SK-N-SH (cell line): ENCODE data around the gene NFKBIE.

Experiments
- ELF1 ChIP-seq: IDR thresholded peaks from 2 replicates; pipeline ENCODE4 v1.4.0; 2012
- POLR2AphosphoS5 ChIP-seq: IDR thresholded peaks from 2 replicates; pipeline ENCODE4 v1.6.1; 2012; ENCODE audit warnings: low read depth, low read length
- TF ChIP-seq, protein P1 (sequence below): fragments of 150-350 bp; IDR thresholded peaks from 2 replicates; pipeline ENCODE4 v1.6.1; 2017; ENCODE audit warnings: antibody characterized with exemption, low read length, low read depth, borderline replicate concordance
- TF ChIP-seq, protein P2 (sequence below): IDR thresholded peaks from 2 replicates; pipeline ENCODE4 v1.4.0; 2012; ENCODE audit warnings: low read depth
- TF ChIP-seq, protein P3 (sequence below): fragments of 200-600 bp; sonication (generic); IDR thresholded peaks from 2 replicates; pipeline ENCODE4 v1.6.1; 2017; ENCODE audit warnings: antibody characterized with exemption, mild to moderate bottlenecking, moderate library complexity

- TF ChIP-seq, protein P1, sequence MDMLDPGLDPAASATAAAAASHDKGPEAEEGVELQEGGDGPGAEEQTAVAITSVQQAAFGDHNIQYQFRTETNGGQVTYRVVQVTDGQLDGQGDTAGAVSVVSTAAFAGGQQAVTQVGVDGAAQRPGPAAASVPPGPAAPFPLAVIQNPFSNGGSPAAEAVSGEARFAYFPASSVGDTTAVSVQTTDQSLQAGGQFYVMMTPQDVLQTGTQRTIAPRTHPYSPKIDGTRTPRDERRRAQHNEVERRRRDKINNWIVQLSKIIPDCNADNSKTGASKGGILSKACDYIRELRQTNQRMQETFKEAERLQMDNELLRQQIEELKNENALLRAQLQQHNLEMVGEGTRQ = no peak
- TF ChIP-seq, protein P2, sequence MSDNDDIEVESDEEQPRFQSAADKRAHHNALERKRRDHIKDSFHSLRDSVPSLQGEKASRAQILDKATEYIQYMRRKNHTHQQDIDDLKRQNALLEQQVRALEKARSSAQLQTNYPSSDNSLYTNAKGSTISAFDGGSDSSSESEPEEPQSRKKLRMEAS = no peak
- TF ChIP-seq, protein P3, sequence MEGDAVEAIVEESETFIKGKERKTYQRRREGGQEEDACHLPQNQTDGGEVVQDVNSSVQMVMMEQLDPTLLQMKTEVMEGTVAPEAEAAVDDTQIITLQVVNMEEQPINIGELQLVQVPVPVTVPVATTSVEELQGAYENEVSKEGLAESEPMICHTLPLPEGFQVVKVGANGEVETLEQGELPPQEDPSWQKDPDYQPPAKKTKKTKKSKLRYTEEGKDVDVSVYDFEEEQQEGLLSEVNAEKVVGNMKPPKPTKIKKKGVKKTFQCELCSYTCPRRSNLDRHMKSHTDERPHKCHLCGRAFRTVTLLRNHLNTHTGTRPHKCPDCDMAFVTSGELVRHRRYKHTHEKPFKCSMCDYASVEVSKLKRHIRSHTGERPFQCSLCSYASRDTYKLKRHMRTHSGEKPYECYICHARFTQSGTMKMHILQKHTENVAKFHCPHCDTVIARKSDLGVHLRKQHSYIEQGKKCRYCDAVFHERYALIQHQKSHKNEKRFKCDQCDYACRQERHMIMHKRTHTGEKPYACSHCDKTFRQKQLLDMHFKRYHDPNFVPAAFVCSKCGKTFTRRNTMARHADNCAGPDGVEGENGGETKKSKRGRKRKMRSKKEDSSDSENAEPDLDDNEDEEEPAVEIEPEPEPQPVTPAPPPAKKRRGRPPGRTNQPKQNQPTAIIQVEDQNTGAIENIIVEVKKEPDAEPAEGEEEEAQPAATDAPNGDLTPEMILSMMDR = no peak
- TF ChIP-seq POLR2AphosphoS5 = no peak
- no peak for TF ChIP-seq ELF1
These were observed 13.0 kb upstream of the NFKBIE start for GRCh38 chr6:44278315-44278714.
